Measurements from ENCODE around the gene ADAMTS20.
"Not testable (repeated sequence)": the region's sequence is repeated elsewhere in the genome, so short reads cannot be mapped to it uniquely, and the experiment has no call there.

The ADAMTS20 gene

DNA sequence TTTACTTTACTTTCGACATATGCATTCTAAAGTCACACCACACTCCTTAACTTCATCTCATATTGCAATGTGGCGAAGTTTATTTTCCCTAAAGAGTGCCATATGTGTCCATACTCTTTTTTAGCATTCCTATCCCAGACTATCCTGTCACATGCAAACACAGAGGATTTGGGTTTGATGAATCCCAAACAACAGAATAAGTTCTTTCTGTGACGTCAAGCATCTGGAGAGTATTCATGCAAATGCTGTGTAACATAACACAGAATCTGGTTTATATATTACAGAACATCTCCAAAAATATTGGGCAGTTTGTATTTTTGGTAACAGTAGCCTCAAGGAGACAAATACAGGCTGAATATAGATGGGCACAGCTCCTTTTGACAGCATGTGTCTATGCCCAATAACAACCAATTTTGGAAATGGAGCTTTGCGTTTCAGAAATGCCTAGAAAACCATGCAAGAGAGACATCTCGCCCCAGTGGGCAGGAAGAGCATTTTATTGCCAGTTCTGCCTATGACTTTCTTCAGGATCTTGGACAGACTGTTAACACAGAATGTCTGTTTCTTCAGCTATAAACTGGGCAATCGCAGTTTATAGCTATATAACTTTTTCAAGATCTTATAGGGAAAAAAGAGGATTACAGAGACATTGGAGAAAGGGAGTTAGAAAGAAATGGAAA, 190.8 kb downstream of the ADAMTS20 start:
- no peak for DNase-seq

DNA sequence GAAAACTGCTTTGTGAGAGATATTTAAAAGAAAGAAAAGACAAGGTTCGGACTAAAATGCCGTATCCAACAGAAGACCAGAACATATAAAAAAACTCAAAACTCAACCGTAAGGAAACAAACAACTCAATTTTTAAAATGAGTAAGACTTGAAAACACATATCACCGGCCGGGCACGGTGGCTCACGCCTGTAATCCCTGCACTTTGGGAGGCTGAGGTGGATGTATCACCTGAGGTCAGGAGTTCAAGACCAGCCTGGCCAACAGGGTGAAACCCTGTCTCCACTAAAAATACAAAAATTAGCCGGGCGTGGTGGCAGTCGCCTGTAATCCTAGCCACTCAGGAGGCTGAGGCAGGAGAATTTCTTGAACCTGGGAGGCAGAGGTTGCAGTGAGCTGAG, 192.0 kb downstream of the ADAMTS20 start:
- DNase-seq = not testable (repeated sequence)

DNA sequence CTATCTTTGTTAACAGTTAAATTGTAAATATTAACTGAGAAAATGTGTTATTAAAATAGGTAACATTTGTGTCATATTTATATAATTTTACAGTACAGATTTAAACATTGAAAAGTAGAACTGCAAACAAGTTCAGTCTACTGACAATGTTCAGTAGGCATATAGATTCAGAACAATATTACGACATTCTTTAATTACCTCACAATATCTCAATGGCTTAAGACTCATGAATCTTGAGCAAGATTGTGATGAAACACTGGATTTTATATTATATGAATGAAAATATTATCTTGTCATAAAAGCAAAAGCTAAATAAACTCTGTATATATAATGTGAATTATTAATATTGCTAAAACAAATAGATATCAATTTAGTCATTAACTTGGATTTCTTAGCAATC, 194.9 kb downstream of the ADAMTS20 start:
- no peak for DNase-seq

DNA sequence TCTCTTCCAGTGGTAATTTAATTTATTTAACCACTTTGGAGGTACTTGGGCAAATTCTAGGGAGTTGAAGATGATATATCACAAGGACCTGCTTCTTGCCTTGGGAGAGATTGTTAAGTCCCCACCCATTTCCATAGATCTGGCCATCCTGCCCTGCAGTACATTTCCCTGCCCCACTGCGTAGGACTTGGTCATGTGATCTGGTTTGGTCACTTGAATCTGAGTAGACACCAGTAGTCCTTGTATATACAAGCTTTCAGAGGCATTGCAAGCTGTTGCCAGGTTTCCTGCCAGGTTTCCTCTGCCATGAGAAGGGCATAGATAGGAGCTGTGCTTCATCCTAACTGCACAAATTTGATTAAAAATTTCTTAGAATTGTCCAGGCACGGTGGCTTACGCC, 200.0 kb downstream of the ADAMTS20 start:
- DNase-seq = no peak

DNA sequence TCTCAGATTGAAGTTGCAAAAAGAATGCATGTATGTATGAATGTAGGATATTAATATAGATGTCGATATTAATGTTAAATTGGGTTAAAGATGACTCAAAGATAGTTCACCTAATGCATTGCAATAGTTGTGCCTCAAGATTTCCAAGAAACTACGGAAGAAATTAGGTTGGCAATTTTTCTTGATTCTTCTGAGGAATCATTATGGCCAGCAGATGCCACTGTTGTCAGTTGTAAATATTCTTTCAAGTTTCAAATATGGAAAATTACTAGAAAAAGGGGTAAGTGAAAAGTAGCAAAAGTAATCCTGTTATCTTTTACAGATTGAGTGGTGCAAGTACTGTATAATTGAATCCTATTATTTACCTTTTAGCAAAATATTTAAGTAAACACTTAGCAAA, 202.1 kb downstream of the ADAMTS20 start:
- no peak for DNase-seq

DNA sequence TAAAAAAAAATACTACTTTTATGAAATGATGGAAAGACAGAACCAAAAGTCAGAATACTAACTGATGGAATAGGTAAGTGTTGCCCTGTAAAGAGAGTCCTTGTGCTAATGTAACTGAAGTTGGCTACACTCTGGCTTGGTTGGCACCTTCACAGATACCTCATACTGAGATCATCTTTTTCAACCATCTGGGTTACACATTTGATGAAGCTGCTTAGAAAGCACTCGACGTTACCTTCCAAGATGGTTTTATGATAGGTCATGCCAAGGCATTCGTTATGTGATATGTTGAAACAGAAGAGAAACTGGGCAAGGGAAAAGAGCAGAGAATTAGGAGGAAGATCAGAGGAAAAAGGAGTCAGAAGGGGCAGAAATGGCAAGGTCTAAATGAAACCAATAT, 203.8 kb downstream of the ADAMTS20 start:
- DNase-seq = no peak

DNA sequence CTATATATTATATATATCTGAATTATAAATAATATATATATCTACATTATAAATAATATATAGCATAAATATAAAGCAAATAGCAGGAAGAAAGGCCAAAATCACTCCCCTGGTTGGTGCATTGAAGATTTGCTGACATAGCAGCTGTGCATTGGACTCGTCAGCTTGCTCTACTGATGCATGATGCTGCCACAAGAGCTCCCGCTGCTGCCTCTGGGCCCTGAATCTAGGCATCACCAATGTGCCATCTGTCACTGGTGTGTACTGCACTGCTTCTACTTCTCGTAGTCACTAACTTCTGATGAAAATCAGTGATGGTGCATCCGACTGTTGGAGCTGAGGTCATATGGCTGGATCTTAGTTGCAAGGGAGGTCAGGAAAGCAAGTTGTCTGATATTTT, 205.0 kb downstream of the ADAMTS20 start:
- no peak for DNase-seq

DNA sequence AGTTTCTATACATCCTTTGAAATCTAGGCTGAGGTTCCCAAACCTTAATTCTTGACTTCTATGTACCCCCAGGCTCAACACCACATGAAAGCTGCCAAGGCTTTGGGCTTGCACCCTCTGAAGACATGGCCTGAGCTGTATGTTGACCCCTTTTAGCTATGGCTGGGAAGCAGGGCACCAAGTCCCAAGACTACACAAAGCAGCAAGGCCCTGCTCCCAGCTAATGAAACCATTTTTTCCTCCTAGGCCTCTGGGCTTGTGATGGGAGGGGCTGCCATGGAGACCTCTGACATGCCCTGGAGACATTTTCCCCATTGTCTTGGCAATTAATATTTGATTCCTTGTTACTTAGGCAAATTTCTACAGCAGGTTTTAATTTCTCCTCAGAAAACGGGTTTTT, 207.0 kb downstream of the ADAMTS20 start:
- no peak for DNase-seq

DNA sequence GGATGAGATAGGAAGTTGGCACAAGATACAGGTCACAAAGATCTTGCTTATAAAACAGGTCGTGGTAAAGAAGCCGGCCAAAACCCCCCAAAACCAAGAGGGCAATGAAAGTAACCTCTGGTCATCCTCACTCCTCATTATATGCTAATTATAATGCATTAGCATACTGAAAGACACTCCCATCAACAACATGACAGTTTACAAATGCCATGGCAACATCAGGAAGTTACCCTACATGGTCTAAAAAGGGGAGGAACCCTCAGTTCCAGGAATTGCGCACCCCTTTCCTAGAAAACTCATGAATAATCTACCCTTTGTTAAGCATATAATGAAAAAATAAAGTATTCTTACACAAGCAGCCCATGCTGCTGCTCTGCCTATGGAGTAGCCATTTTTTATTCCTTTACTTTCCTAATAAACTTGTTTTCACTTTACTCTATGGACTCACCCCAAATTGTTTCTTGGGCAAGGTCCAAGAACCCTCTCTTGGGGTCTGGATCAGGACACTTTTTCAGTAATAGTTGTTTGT, 210.2 kb downstream of the ADAMTS20 start:
- DNase-seq = not testable (repeated sequence)

DNA sequence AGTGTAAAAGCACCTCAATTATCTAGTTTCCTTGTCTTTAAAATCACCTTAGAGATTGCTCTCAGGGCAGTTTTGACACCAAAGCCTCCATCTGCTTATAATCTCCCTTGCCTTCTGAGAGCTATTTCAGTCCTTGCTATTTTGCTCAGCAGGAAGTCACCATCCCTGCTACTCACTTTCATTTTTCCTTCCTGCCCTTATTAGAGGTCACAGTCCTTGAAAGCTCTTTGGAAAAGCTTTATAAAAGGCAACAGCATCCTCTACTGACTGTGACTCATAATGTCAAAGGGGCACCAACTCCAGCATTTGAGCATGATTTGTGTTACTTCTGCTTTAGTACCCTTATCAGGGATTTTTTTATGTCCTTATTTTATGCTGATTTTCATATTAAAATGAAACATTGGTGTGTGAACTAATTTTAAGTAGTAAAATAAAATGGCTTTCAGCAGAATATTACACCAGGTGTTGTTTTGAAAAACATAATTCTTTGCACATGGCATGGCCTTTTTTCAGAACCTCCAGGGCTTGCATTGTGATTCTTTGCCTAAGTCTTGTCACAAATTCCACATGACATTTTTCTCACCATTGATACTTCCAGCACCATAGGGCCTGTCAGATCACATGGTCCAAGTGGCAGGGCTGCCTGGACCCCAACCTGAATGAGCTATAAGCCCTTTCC, 213.0 kb downstream of the ADAMTS20 start:
- no peak for DNase-seq

DNA sequence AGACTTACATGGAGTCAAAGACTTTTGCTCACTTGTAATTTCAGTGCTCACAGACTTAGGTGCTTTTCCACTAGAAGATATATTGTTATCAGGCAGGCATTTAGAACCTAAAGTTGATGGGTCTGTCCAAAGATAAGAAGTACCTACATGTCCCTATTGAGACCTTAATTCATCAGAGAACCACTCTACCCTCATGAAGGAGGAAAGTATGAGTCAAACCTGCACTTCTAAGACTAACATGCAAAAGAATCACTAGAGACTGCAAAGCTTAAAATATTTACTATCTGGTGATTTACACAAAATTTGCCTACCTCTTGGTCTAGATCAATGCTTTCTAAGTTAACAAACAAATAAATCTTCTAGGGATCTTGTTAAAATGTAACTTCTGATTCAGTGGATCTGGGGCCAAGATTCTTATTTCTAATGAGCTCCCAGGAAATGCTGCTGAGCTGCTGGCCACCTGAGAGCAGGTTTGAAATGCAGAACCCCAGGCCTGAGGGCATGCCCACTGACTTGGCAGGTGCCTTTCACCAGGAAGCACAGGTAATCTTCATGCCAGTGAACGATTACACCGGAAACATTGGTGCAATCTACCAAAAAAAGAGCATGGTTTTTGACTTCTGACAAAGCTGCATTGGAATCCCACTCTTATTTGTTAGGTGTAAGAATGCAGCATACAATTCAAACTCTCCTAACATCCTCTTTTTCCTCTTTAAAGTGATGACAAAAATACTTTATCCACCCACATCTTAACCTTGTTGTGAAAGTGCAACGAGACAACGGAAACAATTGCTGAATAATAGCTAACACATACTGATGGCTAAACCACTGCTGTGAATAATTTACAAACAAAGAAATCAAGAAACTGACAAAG, 214.2 kb downstream of the ADAMTS20 start:
- DNase-seq = no peak

DNA sequence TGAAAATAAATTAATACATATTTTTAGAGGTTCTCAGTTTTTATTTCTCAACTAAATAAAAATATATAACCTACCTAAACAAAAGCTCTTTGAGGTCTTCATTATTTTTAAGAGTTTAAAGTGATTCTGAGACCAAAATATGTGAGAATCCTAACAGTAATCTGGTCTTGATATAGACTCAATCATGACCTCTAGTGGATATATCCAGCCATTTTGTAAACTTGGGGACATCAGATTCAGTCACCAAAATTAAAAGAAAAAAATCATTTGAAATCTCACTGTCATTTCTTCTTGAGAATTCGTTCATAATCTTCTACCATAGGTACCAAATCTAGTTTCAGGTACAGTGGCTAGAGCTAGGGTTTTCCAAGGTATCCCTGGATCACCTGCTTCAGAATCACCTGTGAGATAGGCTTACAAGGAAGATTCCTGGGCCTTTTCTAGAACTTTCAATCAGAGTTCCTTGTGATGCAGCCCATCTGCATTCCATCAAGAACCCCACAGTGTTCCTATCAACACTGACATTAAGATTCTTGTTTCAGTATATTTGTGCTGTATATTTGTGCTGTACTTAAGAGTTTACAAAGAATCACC, 214.9 kb downstream of the ADAMTS20 start:
- DNase-seq = no peak

DNA sequence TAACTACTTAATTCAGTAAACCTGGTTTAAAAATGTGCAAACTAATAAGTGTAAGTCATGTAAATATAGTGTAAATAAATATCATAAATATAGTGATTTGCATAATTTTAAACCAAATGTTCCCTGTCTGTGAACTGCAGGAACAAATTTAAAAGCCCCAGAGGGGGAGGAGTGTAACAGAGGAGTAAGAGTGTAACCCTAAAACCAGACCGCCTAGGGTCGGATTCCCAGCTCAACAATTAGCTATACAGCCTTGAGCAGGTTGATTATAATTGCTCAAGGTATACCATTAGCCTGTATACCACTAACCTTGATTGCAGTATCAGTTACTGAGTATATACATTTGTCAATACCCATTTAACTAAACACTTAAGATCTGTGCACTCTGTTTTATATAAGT, 218.4 kb downstream of the ADAMTS20 start:
- DNase-seq = no peak

DNA sequence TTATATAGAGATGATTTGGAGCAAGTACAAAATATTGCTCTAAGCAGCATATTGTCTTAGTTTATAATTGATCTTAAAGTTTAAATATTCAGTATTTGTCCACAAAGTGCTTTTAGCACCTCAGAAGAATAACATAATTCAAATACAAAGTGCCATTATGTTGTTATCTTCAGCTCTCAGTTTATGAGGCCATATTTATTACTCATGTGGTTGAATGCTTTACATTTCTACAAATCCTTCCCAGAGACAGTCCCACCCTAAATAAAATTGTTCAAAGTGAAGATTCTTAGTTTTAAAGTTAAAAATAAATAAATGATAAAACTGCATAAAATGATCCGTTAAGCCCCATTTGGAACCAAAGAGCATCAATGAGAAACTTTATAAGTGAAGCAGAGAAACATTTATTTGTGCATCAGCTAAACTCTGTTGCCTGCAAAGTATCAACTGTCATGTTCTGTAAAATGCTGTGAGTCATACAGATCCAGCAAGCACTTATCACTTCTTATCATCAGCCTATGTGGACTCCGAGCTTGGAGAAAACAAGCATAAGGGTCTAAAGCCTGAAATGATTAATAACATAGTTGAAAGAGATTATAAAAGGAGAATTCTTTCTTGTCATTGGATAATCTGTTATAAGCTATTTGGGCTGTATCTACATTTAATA, 218.9 kb downstream of the ADAMTS20 start:
- DNase-seq = no peak

DNA sequence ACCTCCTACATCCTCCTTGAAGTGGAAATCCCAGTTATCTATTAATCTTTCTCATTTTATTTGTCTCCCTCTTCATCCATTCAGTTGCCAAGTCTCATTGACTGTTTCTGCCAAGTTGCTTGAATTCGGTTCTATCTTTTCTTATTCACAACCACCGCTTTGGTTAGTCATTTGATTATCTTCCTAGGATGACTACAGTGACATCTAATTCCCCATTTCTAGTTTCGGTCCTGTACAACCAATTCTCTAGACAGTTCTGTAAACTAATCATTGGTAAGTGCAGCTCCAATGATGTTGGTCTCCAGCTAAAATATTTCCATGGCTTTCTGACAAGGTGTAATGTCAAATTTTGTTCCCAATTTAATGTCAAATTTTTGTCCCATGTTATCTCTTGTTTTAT, 220.1 kb downstream of the ADAMTS20 start:
- DNase-seq = no peak

DNA sequence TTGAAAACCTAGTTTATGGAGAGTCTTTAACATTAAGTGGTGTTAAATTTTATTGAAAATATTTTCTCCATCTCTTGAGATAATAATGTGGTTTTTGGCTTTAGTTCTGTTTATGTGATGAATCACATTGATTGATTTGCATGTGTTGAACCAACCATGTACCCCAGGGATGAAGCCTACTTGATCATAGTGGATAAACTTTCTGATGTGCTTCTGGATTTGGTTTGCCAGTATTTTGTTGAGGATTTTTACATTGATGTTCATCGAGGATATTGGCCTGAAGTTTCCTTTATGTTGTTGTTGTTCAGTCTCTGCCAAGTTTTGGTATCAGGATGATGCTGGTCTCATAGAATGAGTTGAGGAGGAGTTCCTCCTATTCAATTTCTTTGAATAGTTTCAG, 222.6 kb downstream of the ADAMTS20 start:
- no peak for DNase-seq

DNA sequence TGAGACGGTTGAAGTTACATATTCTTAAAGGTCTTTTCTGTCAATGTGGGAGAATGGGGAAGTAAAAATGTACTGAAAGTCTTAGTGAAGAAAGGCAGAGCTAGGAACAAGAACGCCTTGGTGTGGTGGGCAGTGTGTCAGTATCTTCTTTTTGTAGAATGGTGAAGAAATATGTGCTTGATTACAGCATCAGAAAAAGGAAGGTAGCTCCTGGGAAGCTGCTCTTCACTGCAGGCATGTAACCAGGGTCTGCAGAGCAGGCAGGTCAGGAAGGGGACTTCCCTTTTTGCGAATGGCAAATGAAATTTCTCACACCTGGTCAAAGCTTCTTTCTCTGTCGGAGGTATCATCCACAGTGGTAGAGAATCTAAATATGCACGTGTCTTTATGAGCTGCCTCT, 226.2 kb downstream of the ADAMTS20 start:
- no peak for DNase-seq

DNA sequence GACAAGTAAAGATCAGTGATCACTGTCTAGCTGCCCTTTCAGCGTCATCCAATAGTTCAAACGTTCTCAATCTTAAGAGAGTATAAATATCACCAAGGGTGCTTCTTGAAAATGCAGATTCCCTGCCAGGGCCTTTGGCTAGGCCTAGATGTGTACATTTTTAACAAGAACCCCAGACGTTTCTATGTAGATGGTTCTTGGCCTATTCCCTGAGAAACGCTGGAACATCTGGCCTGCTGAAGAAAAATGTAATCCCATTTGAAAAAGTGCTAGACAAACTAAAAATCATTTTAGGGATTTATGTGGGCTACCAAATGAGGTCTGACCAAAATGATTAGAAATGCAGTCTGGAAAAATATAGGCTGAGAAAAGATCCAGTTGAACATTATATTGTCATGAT, 231.7 kb downstream of the ADAMTS20 start:
- DNase-seq = no peak

DNA sequence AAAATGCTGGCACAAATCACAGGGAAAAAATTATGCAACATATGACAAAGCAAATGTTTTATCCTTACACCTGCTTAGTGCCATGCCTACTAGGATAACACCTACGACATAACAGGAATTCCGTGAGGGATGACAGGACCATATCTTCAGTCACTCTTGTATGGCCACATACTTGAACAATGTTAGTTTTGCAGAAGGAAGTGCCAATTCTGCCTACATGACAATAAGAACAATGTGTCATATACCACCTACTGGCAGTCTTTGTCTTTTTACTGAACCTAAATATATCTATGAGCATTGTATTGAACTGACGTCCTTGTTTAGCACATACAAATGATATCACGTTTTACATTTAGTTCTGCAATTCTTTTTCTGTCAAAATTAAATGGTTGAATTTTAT, 234.0 kb downstream of the ADAMTS20 start:
- DNase-seq = no peak

DNA sequence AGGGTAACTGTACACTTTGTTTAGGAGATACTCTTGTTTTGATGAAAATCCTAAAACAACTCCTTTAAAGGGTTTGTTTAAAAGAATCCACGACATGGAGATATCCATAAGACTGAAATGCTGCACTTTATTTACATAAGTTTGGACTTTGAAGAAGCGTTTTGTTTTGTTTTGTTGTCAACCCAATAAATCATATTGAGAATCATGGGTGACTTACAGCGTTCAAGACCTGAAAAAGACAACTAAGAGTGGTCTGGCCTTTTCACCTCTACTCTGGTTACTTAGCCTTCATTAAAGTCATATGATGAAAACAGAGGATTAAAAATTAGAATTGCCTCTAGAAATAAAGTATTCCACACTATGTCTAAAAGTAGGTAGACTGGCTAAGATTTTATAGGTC, 234.8 kb downstream of the ADAMTS20 start:
- no peak for DNase-seq

DNA sequence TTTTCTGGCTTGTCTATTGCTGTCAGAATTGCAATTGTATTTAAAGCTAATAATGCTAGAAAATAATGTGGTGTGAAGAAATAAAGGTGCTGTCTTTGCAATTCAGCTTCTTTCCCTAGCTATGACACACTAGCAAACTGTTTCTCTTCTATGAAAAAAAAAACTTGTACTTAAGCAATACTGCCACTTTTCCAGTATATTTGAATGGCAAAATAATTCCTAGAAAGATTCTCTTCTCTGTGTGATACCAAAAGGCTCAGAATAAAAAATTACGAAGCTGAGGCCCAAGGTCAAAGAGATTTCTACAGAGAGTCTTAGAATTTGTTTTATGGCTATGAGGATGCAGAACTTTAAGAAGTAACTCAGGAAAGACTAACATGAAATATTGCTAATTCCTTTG, 235.5 kb downstream of the ADAMTS20 start:
- DNase-seq = no peak

DNA sequence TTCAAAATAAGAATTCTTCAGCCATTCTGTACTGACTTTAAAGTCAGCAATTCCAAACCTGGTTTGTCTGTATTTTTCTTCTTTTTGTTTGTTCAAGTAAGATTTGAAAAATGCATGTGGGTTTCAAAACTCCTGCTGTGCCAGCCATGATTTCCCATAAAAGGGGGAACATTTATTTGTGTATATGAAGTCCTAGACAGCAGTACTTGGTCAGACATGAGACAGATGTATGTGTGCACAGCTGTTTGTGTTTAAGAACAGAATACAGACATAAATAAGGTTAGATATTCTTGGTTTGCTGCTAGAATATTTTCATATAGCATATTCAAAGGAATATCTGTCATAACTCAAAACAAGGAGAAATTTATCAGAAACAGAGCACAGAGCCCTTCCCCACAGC, 236.0 kb downstream of the ADAMTS20 start:
- no peak for DNase-seq

Measured in stimulated activated naive CD4-positive, alpha-beta T cell (primary cell).